Neural progenitor cell (in vitro differentiated cells): ENCODE results near the gene ZNF26. TPM values are rescaled to one million over a fixed set of nuclear protein-coding genes. Genes with fewer than 3 reads are reported as not detected.
A peak's percentile ranks its signal among the peaks of the same experiment; 100 is the strongest.
"Not testable (repeated sequence)": the region's sequence is repeated elsewhere in the genome, so short reads cannot be mapped to it uniquely, and the experiment has no call there.

Experiments used
- DNase-seq: peaks from one replicate; pipeline ENCODE4 v3.0.0-alpha.2; 2016; ENCODE audit warnings: low spot score
- H2AFZ ChIP-seq: fragments of 200-600 bp; sonication (generic); replicated peaks from 2 replicates; pipeline ENCODE4 v1.6.1; 2016; ENCODE audit warnings: antibody characterized with exemption
- H3F3A ChIP-seq: fragments of 200-600 bp; sonication (generic); 2 replicates; pipeline ENCODE4 v1.6.1; 2016; ENCODE audit warnings: antibody characterized with exemption, low read depth
- H3K27ac ChIP-seq: fragments of 200-600 bp; sonication (generic); 2 replicates; pipeline ENCODE4 v1.5.1; 2016; ENCODE audit warnings: mild to moderate bottlenecking
- H3K27me3 ChIP-seq: fragments of 200-600 bp; sonication (generic); 2 replicates; pipeline ENCODE4 v1.6.1; 2016; ENCODE audit warnings: mild to moderate bottlenecking, moderate library complexity
- H3K36me3 ChIP-seq: fragments of 200-600 bp; sonication (generic); 2 replicates; pipeline ENCODE4 v1.5.1; 2016
- H3K4me1 ChIP-seq: fragments of 200-600 bp; sonication (generic); 2 replicates; pipeline ENCODE4 v1.6.1; 2016; ENCODE audit warnings: mixed run types
- H3K4me2 ChIP-seq: fragments of 200-600 bp; sonication (generic); 2 replicates; pipeline ENCODE4 v1.6.1; 2016
- H3K4me3 ChIP-seq: fragments of 200-600 bp; sonication (generic); 2 replicates; pipeline ENCODE4 v1.5.1; 2016
- H3K79me2 ChIP-seq: fragments of 200-600 bp; sonication (generic); 2 replicates; pipeline ENCODE4 v1.6.1; 2016; ENCODE audit warnings: low read depth
- H3K9ac ChIP-seq: fragments of 200-600 bp; sonication (generic); 2 replicates; pipeline ENCODE4 v1.6.1; 2016
- H3K9me3 ChIP-seq: fragments of 200-600 bp; sonication (generic); 2 replicates; pipeline ENCODE4 v1.5.1; 2016; ENCODE audit warnings: low read depth
- H4K20me1 ChIP-seq: fragments of 200-600 bp; sonication (generic); 2 replicates; pipeline ENCODE4 v1.6.1; 2016; ENCODE audit warnings: low read depth
- H3K27ac Mint-ChIP-seq: 3 replicates; pipeline ENCODE4 v1.8.0; 2021; ENCODE audit warnings: mixed read lengths
- H3K27me3 Mint-ChIP-seq: 2 replicates; pipeline ENCODE4 v1.8.0; 2022; ENCODE audit warnings: low read depth, mild to moderate bottlenecking, inconsistent platforms, moderate library complexity, mixed read lengths; ENCODE audit not compliant: insufficient read depth
- H3K36me3 Mint-ChIP-seq: 3 replicates; pipeline ENCODE4 v1.8.0; 2021; ENCODE audit warnings: mixed read lengths
- H3K4me1 Mint-ChIP-seq: 3 replicates; pipeline ENCODE4 v1.8.0; 2021; ENCODE audit warnings: mixed read lengths
- H3K4me3 Mint-ChIP-seq: 3 replicates; pipeline ENCODE4 v1.8.0; 2021; ENCODE audit warnings: mild to moderate bottlenecking, moderate library complexity, mixed read lengths
- H3K9me3 Mint-ChIP-seq: 3 replicates; pipeline ENCODE4 v1.8.0; 2020; ENCODE audit warnings: mixed read lengths
- EZH2 ChIP-seq: fragments of 200-600 bp; sonication (generic); IDR thresholded peaks from 2 replicates; pipeline ENCODE4 v1.6.1; 2017; ENCODE audit warnings: antibody characterized with exemption, mild to moderate bottlenecking, moderate library complexity
- EZH2phosphoT487 ChIP-seq: fragments of 200-600 bp; sonication (generic); IDR thresholded peaks from 2 replicates; pipeline ENCODE4 v1.6.1; 2017; ENCODE audit warnings: antibody characterized with exemption
- total RNA-seq: library from RNA; depleted of rRNA; stranded (reverse); fragments of >200 nt; gene quantifications from 2 replicates; pipeline ENCODE4 v1.2.3, GENCODE V29; 2015; ENCODE audit warnings: low replicate concordance
- TF ChIP-seq, protein P1 (sequence below): fragments of 200-600 bp; sonication (generic); IDR thresholded peaks from 2 replicates; pipeline ENCODE4 v1.5.1; 2017; ENCODE audit warnings: antibody characterized with exemption, mild to moderate bottlenecking

ZNF26 gene, protein sequence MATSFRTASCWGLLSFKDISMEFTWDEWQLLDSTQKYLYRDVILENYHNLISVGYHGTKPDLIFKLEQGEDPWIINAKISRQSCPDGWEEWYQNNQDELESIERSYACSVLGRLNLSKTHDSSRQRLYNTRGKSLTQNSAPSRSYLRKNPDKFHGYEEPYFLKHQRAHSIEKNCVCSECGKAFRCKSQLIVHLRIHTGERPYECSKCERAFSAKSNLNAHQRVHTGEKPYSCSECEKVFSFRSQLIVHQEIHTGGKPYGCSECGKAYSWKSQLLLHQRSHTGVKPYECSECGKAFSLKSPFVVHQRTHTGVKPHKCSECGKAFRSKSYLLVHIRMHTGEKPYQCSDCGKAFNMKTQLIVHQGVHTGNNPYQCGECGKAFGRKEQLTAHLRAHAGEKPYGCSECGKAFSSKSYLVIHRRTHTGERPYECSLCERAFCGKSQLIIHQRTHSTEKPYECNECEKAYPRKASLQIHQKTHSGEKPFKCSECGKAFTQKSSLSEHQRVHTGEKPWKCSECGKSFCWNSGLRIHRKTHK
- 13.6 and 20.5 TPM in 2 replicates for total RNA-seq

DNA sequence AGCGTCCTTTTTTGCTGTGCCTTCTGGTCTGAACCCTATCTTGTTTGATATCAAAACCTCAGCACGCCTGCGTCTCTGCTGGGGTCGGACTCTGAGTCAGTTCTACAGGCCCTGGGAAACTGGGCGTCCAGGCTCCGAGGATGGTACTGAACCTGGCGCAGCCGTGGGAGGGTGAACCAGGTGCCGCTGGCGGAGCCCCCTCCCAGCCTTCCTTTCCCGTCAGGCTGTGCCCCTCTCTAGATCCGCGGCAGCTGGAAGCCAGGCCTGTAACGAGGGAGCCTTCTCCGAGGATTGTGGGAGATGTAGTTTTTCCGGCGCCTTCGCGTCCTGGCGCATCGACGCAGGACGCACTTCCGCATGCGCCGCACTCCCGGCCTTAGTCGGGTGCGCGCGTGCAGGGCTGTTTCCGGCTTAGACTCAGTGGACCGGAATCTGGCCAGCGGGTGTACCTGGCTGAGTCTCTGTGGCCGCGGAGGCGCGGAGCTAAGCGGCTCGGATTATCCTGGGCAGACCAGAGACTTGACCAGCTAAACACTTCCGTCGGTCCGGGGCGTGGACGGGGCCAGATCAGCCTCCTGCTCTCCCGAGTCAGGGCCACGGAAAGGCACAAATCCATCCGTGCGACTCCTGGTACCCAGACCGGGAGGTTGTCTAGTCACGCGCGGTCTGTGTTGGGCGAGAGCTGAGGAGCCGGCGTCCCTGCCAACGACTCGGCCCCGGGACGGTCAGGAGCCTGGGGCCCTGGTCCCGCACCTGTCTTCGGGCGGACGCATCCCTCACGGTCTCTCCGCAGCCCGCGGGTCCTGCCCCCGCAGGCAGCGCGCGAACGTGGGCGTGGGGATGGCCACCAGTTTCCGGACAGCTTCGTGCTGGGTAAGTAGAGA lies at the start of gene ZNF26:
ZNF26 (plus strand) TSS at position 367 of the 884 bp plus-strand sequence; CDS start at position 841, 474 bp downstream.
- TF ChIP-seq EZH2 = no peak
- TF ChIP-seq EZH2phosphoT487 = no peak
- TF ChIP-seq, protein P1, sequence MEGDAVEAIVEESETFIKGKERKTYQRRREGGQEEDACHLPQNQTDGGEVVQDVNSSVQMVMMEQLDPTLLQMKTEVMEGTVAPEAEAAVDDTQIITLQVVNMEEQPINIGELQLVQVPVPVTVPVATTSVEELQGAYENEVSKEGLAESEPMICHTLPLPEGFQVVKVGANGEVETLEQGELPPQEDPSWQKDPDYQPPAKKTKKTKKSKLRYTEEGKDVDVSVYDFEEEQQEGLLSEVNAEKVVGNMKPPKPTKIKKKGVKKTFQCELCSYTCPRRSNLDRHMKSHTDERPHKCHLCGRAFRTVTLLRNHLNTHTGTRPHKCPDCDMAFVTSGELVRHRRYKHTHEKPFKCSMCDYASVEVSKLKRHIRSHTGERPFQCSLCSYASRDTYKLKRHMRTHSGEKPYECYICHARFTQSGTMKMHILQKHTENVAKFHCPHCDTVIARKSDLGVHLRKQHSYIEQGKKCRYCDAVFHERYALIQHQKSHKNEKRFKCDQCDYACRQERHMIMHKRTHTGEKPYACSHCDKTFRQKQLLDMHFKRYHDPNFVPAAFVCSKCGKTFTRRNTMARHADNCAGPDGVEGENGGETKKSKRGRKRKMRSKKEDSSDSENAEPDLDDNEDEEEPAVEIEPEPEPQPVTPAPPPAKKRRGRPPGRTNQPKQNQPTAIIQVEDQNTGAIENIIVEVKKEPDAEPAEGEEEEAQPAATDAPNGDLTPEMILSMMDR = no peak
- peaks cover 6% of the 10 kb centered on the region for H3K4me1 Mint-ChIP-seq
- peak; percentile 97 for DNase-seq
- Histone ChIP-seq H3K9me3 (peaks cover 9% of the 10 kb centered on the region), H3K36me3 (peaks cover 16% of the 10 kb centered on the region), H2AFZ (peak within 1 kb of the TSS; percentile 99), H3K79me2 (peaks cover 50% of the 10 kb centered on the region), H3K9ac (peak within 1 kb of the TSS; percentile 72), H3K4me3 (peak within 1 kb of the TSS; percentile 88), H3K4me1 (peaks cover 3% of the 10 kb centered on the region), H3F3A (no peaks in the 10 kb centered on the region), H3K27ac (no peak within 1 kb of the TSS), H3K4me2 (peak within 1 kb of the TSS; percentile 83), H4K20me1 (no peaks in the 10 kb centered on the region), H3K27me3 (no peaks in the 10 kb centered on the region)
- peaks cover 6% of the 10 kb centered on the region for H3K27me3 Mint-ChIP-seq
- peaks cover 64% of the 10 kb centered on the region for H3K9me3 Mint-ChIP-seq
- peaks cover 38% of the 10 kb centered on the region for H3K36me3 Mint-ChIP-seq
- peak within 1 kb of the TSS; percentile 96 for H3K4me3 Mint-ChIP-seq
- H3K27ac Mint-ChIP-seq = peak within 1 kb of the TSS; percentile 90

DNA sequence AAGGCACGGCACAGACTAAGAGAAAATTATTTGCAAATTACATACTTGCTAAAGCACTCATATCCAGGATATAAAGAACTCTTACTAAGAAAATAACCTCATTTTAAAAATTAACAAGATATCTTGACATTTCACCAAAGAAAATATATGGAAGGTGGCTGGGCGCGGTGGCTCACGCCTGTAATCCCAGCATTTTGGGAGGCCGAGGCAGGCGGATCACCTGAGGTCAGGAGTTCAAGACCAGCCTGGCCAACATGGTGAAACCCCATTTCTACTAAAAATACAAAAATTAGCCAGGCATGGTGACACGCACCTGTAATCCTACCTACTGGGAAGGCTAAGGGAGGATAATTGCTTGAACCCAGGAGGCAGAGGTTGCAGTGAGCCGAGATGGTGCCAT lies 49.2 kb upstream of the ZNF26 start:
- H3K27ac ChIP-seq, DNase-seq, H3K9ac ChIP-seq, H3K27ac Mint-ChIP-seq, H3K4me3 ChIP-seq, H4K20me1 ChIP-seq, H3K4me1 ChIP-seq, H3K27me3 ChIP-seq, H2AFZ ChIP-seq, H3K4me3 Mint-ChIP-seq, H3F3A ChIP-seq, H3K4me2 ChIP-seq, H3K4me1 Mint-ChIP-seq, H3K79me2 ChIP-seq, H3K27me3 Mint-ChIP-seq: not testable (repeated sequence)
- Mint-ChIP-seq H3K9me3 (peaks cover 65% of the 10 kb centered on the region), H3K36me3 (peaks cover 54% of the 10 kb centered on the region)
- Histone ChIP-seq H3K9me3 (peaks cover 11% of the 10 kb centered on the region), H3K36me3 (peaks cover 17% of the 10 kb centered on the region)

GRCh38 chr12:132937476-132937875 lies 48.7 kb upstream of the ZNF26 start:
- no peak for DNase-seq
- Histone ChIP-seq H3K4me1 (no peaks in the 10 kb centered on the region), H3K4me3 (no peak overlapping the region), H3K9me3 (peaks cover 11% of the 10 kb centered on the region), H3K79me2 (no peaks in the 10 kb centered on the region), H2AFZ (no peak overlapping the region), H4K20me1 (no peaks in the 10 kb centered on the region), H3K27ac (no peak overlapping the region), H3F3A (no peaks in the 10 kb centered on the region), H3K36me3 (peaks cover 15% of the 10 kb centered on the region), H3K27me3 (no peaks in the 10 kb centered on the region), H3K4me2 (no peak overlapping the region), H3K9ac (no peak overlapping the region)
- peaks cover 2% of the 10 kb centered on the region for H3K27me3 Mint-ChIP-seq
- peaks cover 64% of the 10 kb centered on the region for H3K9me3 Mint-ChIP-seq
- H3K27ac Mint-ChIP-seq = no peak overlapping the region
- TF ChIP-seq EZH2 = no peak
- TF ChIP-seq, protein P1 = no peak
- TF ChIP-seq EZH2phosphoT487 = no peak
- no peaks in the 10 kb centered on the region for H3K4me1 Mint-ChIP-seq
- H3K36me3 Mint-ChIP-seq = peaks cover 54% of the 10 kb centered on the region
- no peak overlapping the region for H3K4me3 Mint-ChIP-seq

DNA sequence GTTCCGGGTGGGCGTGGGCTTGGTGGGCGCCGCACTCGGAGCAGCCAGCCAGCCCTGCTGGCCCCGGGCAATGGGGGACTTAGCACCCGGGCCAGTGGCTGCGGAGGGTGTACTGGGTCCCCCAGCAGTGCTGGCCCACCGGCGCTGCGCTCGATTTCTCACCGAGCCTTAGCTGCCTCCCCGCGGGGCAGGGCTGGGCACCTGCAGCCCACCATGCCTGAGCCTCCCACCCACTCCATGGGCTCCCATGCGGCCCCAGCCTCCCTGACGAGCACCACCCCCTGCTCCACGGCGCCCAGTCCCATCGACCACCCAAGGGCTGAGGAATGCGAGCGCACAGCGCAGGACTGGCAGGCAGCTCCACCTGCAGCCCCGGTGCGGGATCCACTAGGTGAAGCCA lies 47.4 kb upstream of the ZNF26 start:
- peaks cover 11% of the 10 kb centered on the region for H3K9me3 ChIP-seq
- H3K36me3 ChIP-seq = peaks cover 12% of the 10 kb centered on the region
- peaks cover 60% of the 10 kb centered on the region for H3K9me3 Mint-ChIP-seq

More for the DNA sequence above, 47.4 kb upstream of the ZNF26 start:
- H3F3A ChIP-seq, H3K4me1 Mint-ChIP-seq, H3K27me3 Mint-ChIP-seq, H3K4me1 ChIP-seq, H3K4me3 ChIP-seq, H2AFZ ChIP-seq, H3K27ac Mint-ChIP-seq, DNase-seq, H3K27me3 ChIP-seq, H3K9ac ChIP-seq, H4K20me1 ChIP-seq, H3K27ac ChIP-seq, H3K4me3 Mint-ChIP-seq, H3K79me2 ChIP-seq, H3K4me2 ChIP-seq: not testable (repeated sequence)
- peaks cover 54% of the 10 kb centered on the region for H3K36me3 Mint-ChIP-seq
